HEK293 (cell line): ENCODE data around the gene GOLGA3.

Experiments used
- SETDB1 ChIP-seq: IDR thresholded peaks from one replicate; pipeline ENCODE4 v1.6.1; 2017; ENCODE audit warnings: mild to moderate bottlenecking, low read length, moderate library complexity, mixed read lengths; ENCODE audit not compliant: insufficient read length
- ZNF112 ChIP-seq: fragments of 450-650 bp; formaldehyde crosslinking; IDR thresholded peaks from 2 replicates; pipeline ENCODE4 v1.5.0; 2017; ENCODE audit warnings: missing biosample characterization, missing genetic modification characterization
- ZNF514 ChIP-seq: fragments of 450-650 bp; formaldehyde crosslinking; IDR thresholded peaks from 2 replicates; pipeline ENCODE4 v1.5.1; 2016; ENCODE audit warnings: missing biosample characterization, missing genetic modification characterization

DNA sequence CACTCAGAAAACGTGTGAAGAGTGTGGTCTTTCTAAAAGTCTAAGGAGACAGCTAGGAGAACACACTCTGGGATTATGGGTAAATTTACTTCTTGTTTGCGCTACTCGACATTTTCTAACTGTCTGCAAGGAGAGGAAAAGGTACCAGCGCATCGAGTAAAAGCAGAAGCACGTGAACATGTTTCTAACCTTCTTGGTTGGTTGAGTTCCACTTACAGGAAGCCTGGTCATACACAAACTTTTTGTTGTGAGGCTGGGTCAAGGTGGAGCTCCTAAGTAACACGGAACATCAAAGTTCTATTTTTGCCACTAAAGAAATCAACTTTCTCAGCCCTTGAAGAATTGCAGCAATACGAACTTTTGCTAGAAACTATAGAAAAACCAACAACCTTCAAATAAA lies 87.0 kb downstream of the GOLGA3 start:
- TF ChIP-seq ZNF112 (tag by site-specific recombination) (no peak), ZNF514 (tag by site-specific recombination) (no peak), SETDB1 (no peak)
